Measurements from ENCODE around the gene TMEM250.

The TMEM250 gene

GRCh38 chr9:136093346-136093986 lies 25.2 kb downstream of the TMEM250 start:
- no peak for DNase-seq

DNA sequence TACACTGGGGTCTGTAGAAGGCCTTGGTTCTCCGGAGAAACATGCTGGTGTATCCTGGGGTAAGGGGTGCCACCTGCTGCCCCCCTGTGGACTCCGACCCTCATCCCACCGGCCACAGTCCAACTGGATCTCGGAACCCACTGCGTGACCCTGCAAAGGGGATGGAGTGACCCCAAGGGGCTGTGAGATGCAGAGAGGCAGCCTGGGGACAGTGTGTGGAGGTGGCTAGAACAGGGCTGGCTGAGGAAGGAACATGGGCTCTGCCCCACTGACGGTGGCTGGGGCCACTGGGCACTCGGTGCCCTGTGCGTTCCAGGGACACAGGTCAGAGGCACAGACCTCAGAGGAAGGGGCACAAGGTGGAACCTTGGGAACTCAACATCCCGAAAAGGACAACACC lies 25.9 kb downstream of the TMEM250 start:
- no peak for DNase-seq

DNA sequence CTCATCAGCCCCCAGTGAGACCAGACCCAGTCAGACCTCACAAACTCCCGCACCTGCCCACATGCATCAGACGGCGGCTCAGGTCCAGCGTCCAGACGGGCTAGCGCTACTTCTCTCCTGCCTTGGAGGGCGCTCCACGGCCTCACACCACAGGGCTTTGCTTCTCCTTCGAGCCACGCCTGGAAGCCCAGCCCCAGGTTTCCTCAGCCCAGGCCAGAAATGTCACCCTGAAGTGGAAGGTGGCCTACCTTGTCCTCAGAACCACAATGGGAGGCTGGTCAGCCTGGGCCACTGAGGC lies 26.4 kb downstream of the TMEM250 start:
- no peak for DNase-seq

DNA sequence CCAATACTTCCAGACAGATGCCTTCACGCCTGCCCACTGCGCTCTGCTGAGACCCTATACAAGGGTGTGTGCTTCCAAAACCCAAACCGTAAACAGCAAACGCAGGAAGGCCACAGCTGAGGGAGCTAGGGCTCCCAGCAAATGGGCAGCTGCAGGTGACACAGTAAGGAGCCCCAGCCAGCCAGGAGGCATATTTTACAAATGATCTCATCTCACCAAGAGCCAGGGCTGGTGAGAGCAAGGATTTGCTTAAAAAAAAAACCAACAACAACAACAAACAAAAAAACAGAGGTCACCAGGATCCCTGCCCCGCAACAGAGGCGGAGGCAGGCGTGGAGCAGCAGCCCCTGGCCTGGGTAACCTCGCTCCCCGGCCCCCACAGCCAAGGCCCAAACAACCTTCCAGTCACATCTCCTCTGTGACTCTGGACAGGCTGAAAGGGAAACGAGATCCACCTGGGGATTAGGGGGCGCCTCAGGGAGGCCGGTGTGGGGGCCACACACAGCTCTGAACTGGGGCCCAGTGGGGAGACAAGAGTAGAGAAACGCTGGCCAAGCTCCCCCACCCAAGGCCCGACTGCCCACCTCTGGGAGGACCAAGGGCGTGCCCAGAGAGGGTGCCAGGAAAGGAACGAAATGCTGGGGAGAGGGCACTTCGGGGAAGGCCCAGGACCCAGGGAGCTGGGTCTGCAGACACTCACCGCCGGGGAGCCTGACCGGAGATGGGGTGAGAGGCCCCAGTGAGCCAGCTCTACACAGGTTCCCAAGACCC lies 26.9 kb downstream of the TMEM250 start:
- no peak for DNase-seq

- DNase-seq = no peak
Measured at GRCh38 chr9:136090768-136091581, 27.7 kb downstream of the TMEM250 start.

DNA sequence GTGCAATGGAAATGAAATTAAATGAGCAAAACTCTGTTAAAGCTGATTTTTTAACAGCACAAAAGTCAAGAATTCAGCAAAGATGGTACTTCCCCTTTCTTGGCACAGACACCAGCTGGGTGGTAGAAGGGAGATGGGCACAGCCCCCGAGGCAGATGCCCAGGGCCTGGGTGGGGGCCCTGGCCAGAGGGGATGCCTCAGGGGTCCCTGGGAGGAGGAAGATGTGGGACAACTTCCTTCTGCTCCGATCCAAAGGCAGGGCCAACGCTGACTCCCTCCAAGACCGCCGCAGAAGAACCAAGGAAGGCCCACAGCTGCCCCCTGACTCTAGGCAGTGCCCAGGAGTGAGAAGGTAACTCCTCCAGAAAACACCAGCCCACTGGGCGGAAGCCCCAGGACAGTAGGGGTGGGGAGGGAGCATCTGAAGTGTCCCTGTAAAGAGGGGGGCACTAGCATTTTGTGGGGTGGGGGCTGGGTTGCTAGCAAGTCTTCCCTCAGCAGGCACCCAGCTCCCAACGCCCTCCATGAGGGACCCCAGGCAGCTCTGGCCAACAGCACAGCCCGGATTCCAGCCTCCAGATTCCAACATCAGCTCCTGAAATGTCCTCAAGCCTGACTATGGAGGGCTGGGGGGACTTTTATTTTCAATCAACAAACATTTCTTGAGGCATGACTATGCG lies 28.5 kb downstream of the TMEM250 start:
- no peak for DNase-seq

- DNase-seq = no peak
Measured at GRCh38 chr9:136089697-136090045, 29.0 kb downstream of the TMEM250 start.

DNA sequence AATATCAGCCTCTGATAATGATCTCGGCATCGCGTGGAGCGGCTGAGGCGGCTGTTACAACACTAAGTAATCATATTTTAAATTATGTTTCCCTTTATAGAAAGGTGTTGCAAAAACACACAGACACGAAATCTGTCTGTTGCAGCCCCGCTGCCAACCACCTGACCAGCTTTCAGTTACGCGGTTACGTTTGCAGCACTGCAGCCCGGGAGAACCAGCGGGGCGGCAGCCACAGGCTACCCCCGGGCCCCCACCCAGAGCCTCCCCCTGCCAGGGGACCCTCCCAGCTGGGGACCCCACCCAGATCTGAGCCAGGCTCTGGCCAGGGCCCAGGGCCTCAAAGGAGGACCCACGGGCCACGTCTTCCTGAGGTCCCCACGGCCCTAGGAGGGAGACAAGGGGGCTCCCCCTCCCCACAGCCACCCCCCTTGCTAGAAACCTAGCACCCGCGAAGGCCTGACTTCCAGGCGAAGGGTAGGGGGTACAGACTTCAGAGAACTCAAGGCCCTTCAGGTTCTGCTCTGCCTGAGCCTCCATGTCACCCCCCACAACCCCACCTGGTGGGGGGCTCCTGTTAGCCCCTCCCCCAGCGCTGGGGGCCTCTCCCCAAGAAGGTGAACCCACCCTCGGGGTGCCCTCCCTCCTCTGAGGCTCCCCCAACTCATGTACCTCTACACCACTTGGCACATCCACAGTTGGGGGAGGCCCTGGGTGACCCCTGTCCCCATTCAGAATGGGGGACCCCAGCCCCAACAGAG lies 29.6 kb downstream of the TMEM250 start:
- no peak for DNase-seq

- DNase-seq = no peak
Measured at GRCh38 chr9:136088481-136088938, 30.2 kb downstream of the TMEM250 start.

GRCh38 chr9:136087741-136088480 lies 30.8 kb downstream of the TMEM250 start:
- DNase-seq = no peak

- no peak for DNase-seq
Measured at GRCh38 chr9:136086951-136087740, 31.5 kb downstream of the TMEM250 start.

- no peak for DNase-seq
Measured at GRCh38 chr9:136086213-136086881, 32.3 kb downstream of the TMEM250 start.

DNA sequence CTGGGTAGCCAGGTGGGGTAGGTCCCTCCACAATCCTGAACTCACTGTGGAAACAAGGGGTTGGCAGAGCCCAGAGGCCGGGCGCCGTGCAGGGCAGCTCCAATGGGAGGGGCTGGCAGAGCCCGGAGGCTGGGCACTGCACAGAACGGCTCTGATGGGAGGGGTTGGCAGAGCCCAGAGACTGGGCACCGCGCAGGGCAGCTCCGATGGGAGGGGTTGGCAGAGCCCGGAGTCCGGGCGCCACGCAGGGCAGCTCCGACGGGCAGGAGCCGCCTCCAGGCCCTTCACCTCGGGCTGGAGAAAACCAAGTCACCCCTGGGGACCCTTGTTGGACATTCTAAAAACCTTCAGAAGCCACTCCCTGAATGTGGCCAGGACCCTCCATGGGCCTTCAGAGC lies 32.9 kb downstream of the TMEM250 start:
- DNase-seq = no peak

DNA sequence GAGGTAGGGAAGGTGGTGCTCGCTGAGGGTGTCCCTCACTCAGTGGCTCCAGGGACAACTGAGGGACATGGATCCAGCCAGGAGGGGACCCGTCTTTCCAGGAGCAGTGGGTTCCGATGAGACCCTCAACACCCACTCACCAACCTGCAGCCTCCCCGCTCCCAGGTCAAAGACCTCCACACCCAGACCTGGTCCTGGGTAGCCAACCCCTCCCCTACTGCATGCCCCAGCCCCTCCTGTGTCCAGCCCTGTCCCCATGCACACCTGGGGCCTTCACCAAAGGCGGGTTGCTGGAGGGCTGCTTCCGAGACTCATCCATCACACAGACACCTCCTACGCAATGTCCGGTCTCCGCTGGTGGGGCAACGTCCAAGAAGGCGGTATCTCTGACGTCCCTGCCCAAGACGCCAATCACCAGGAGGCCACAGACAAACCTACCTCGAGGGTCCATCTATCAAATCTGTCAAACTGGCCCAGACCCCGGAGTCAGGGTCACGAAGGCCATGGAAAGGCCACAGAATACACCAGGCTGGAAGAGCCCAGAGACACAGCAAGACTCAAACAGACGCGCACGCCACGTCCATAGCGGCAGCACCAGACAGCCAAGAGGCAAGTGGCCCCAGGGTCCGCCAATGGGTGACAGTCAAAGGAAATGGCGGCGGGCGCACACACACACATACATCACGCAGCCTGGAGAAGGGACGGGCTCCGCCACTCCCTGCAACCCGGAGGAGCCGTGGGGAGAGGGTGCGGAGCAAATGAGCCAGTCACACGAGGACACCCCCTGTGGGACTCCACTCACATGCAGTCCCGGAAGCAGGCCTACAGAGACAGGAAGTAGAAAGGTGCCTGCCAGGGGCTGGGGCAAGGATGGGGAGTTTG lies 34.4 kb downstream of the TMEM250 start:
- no peak for DNase-seq

GRCh38 chr9:136083558-136084062 lies 35.1 kb downstream of the TMEM250 start:
- no peak for DNase-seq

DNA sequence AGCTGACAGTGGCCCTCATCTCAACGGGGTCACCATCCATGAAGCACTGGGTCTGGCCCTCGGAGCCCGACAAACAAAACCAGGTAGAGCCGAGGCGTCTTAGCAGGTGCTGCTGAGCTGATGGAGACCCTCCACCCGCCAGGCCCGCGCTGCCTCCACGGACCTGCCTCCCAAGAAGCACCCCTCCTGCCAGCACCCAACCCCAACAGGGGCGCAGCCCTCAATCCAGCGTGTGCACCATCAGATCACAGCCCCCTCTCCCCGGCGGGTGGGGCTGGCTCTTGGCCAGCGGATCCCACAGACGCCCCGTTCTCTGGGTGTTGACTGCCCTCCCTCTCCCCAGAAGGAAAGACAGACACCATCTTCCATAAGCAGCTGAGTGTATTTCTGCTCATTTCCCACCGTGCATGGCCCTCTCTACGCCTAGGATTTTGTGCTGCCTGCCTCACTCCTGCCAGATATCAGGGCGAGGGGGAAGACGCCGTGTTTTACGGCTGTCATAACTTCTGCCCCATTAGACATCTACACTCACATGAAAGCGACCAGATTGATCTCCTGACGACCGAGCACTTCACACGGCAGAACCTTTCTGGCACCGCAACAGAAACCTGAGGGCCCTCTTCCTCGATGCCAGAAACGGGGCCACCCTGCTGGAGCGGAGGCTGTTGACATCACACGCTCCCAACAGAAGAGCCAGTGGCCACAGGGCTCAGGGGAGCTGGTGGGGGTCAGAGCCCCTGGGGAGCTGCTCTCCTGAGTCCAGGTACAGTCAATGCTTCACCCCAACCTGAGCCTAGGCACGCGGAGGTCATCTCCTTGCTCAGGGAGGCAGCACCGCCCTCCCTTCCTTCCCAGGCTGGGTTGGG lies 35.9 kb downstream of the TMEM250 start:
- no peak for DNase-seq

GRCh38 chr9:136081826-136082495 lies 36.7 kb downstream of the TMEM250 start:
- DNase-seq = no peak

All from NCI-H1417 treated with DMSO at 0.1 percent for 48 hours (cell line).